NCI-H526 treated with DMSO at 0.1 percent for 48 hours (cell line): ENCODE measurements around the gene CCDC116.
"Not testable (repeated sequence)": the region's sequence is repeated elsewhere in the genome, so short reads cannot be mapped to it uniquely, and the experiment has no call there.

Source experiments
- DNase-seq: peaks from one replicate; lab custom pipeline; 2025; lab: John Stamatoyannopoulos, UW

Gene CCDC116

GRCh38 chr22:21609556-21610157 is 22.9 kb upstream of the CCDC116 start:
- not testable (repeated sequence) for DNase-seq

DNA sequence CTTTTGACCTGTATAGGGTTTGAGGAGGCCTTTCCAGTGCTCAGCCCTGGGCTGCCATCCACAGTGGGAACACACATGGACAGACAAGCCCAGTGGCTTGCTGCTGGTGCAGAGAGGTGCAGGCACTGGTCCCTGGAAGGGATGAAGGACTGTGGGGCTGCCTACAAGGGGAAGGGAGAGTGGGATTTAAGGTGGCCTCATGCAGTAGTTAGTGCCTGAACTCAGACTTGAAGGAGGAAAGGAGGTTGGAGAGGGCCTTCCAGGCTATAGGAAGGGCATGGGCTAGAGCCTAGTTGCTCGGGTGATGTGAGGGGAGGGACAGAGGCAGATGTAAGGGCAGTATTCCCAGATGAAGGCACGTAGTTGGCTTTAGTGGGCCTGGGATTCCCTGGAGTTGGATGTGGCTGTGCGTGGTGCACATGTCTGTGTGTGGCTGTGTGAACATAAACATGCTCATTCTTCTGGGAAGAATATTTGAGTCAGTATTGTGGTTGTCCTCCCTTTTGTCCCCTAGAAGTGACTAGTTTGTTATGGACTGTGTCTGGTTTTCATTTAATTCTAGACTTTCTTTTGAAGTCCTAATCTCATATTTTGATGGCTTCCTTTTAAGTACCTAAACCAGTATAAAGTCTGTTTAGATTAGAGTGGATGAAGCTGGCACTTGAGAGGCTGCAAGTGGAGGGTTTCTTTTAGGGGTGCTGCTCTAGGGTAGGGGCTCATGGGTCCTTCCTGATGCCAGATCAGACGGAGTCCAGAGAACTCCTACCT is 21.2 kb upstream of the CCDC116 start:
- no peak for DNase-seq

DNA sequence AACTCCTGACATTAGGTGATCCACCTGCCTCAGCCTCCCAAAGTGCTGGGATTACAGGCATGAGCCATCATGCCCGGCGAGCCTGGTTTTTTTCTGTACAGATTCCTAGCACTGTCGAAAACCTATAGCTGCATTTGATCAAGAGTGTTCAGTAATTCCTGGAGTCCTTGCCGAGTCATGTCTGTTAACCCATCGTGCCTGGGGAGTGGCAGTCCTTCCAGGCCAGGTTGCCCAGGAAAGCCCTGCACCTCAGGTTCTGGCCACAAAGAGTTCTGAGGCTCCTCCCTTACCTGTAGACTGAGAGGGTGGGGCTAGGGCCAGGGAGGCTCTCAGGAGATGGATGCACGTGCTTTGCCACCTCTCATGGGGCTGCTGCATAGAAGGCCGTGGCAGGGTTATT is 19.7 kb upstream of the CCDC116 start:
- DNase-seq: no peak

DNA sequence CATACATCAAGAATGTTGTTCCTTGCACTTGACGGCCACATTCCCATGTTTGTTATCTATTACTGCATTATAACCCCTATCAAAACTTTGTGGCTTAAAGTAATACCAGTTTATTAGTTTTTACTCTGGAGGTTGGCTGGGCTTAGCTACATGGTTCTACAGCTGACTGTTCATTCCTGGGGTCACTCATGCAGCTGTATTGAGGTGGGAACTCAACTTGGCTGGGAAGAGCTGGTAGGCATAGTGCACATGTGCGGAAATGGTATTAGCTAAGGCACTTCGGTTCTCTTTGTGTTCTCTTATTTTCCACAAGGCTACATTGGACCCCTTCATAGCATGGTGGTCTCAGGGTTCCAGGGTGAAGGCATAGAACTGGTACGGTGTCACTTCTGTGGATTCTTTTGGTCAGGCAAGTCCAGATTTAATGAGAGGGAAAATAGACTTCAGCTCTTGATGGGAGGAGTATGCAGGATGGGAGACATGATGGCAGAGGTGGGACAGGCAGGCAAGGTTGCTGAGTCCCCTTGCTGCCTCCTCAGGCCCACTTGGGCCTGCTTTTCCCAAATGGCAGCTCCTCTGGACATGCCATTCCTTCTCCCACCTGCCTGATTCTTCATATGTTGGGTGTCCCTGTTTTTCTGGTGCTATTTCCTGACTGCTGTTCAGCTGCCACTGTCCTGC is 18.9 kb upstream of the CCDC116 start:
- DNase-seq: no peak

DNA sequence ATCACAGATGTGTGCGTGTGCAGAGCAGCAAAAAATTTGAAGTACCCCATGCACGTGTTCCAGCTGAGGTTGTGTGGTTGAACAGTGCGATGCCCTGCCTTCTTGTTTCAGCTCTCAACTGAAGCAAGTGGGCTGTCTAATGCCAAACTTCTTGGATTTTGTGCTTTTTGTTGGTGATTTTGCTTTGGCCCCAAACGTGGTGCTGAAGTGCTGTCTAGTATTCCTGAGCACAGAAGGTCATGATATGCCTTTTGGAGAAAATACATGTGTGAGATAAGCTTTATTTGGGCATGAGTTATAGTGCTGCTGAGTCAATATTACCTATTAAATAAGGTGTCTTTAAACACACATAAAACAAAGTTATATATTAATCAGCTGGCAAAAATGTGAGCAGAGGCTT is 16.8 kb upstream of the CCDC116 start:
- DNase-seq: no peak

GRCh38 chr22:21617337-21617736 is 15.2 kb upstream of the CCDC116 start:
- DNase-seq: not testable (repeated sequence)

DNA sequence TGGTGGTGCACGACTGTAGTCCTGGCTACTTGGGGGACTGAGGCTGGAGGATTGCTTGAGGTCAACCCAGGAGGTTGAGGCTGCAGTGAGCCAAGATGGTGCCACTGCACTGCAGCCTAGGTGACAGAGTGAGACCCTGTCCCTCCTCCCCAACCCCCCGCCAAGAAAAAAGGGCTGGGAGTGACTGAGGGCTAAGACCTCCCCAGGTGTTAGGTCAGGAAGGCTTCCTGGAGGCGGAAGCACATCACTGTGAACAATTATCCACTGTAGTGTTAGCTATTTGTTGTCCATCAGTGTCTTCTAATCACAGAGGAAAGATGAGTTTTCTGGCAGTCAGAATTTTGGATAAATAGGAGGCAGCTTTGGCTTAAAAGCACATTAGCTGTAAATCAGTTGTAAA is 11.5 kb upstream of the CCDC116 start:
- no peak for DNase-seq

- DNase-seq: no peak
Observed at GRCh38 chr22:21622011-21622918, 10.3 kb upstream of the CCDC116 start.

GRCh38 chr22:21622919-21623647 is 9.5 kb upstream of the CCDC116 start:
- DNase-seq: no peak

DNA sequence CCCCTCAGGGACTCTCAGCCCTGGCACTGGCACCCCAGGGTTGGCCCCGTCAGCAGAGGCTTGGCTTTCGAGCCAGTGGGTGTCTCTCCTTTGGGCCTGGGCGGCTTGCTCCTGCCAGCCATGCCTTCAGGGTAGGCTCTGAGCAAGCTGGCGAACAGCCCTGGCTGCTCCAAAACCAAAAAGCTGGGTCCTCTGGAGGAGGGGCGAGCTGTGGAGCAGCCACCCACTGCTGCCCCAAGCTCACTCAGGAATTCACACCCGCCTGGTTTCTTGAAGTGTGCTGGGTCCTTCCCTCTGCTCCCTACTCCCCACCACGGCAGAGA is 9.0 kb upstream of the CCDC116 start:
- no peak for DNase-seq

DNA sequence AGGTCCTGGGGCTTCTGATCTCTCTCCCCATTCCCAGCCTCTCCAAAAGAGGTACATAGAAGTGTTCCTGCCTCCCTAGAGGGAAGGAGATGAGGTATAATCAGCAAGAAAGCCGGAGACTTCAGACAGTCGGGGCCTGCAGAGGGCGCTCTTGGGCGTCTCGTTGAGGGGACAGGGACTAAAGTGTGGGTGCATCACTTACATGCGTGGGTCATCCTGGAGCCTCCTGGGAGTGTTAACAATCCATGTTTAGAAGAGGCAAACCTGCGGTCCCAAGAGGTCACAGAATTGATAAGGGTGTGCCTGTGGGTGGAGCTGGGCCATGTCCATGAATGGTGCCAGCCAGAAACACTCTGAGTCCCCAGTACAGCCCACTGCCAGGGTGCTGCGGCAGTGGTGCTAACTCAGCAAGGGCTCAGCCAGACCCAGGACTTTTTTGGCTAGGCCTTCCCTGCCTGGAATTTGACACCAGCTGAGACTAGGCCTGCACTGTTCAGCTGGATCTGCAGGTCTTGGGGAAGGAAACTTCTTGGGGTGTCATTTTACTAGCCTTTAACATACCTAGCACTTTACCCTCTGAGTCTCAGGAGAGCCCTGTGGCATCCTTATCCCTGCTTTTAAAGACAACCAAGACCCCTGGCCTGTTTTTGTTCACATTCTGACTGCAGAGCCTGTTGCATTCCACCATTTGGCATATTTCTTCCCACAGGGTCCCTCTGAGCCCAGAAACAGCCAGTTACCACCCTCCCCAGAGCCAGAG is 8.3 kb upstream of the CCDC116 start:
- DNase-seq: no peak

GRCh38 chr22:21624880-21625791 is 7.4 kb upstream of the CCDC116 start:
- DNase-seq: no peak

DNA sequence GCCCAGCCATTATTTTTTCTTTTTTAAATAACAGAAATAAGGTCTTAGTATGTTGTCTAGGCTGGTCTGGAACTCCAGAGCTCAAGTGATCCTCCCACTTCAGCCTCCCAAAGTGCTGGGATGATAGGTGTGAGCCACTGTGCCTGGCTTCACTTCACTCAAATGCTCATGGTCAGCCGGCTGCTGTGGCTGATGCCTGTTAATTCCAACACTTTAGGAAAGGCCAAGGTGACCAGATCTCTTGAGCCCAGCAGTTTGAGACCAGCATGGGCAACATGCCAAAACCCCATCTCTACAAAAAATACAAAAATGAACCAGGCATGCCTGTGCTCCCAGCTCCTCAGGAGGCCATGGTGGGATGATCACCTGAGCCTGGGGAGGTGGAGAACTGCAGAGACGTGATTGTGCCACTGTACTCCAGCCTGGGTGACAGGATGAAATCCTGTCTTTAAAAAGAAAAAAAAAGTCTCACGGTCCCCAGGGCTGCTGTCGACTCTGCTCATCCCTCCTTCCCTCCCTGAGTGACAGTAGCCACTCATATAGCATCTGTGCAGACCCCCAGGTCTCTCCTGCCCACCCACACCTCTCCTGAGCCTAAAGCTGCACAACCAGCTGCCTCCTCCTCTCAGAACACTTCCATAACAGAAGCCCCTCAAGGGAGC is 6.4 kb upstream of the CCDC116 start:
- no peak for DNase-seq

GRCh38 chr22:21626735-21627469 is 5.7 kb upstream of the CCDC116 start:
- no peak for DNase-seq

GRCh38 chr22:21628386-21629254 is 3.9 kb upstream of the CCDC116 start:
- no peak for DNase-seq

DNA sequence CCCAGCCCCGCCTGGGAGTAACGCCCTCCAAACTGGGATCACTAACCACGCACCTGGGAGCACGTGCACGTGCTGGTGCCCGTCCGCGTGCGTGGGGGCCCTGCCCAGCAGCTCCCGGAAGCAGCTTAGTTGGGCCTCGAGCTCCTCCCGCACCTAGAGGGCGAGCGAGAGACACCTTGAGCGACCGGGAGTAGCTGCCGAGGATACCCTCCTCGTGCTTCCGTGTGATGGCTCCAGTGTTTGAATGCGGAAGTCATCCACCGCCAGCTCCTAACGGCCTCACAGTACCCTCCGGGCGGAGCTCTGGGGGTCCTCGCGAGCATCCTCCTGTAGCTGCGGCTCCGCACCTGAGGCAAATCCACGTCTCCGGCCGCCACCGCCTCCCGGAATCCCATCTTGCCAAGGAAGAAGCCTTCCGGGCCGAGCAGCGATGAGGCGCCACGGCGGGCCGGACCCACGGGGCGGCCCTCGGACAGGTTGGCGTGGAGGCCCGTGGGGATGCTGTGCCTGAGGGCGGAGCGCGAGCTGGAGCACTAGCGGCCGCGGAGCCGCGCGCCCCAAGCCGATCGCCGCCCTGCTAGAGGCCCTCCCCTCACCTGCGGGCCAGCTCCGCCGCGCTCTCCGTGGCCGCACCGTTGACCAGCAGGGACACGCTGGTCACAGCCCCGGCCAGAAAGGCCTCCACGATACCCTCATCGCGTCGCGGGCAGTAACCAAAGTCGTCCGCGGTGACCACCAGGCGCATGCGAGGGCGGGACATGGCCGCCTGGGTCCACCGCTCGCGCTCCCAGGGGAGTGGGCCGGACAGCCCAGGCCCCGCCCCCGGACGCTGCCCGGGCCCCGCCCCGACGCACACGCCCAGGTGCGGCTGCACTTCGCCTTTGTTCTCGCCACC is 3.1 kb upstream of the CCDC116 start, which contains the start of gene YDJC:
Gene YDJC, minus strand, starts transcription at position 768 of the 895 bp plus-strand sequence. Its CDS starts 8 bp downstream, at position 760.
- DNase-seq: peak; percentile 74
